BE2C (cell line): ENCODE data around the gene LGALS9.
"Not testable (repeated sequence)": the region's sequence is repeated elsewhere in the genome, so short reads cannot be mapped to it uniquely, and the experiment has no call there.

Source experiments
- DNase-seq: peaks from one replicate; pipeline ENCODE4 v3.0.0-alpha.2; 2020
- H3K27me3 ChIP-seq: fragments of 250-450 bp; sonication (Bioruptor Pico); 2 replicates; pipeline ENCODE4 v1.5.1; 2020; ENCODE audit warnings: mild to moderate bottlenecking
- H3K36me3 ChIP-seq: fragments of 250-450 bp; sonication (Bioruptor Pico); 2 replicates; pipeline ENCODE4 v1.5.1; 2020; ENCODE audit warnings: mild to moderate bottlenecking
- H3K4me1 ChIP-seq: fragments of 250-450 bp; sonication (Bioruptor Pico); 2 replicates; pipeline ENCODE4 v1.5.1; 2020
- H3K4me3 ChIP-seq: 2 replicates; pipeline ENCODE4 v1.5.1; 2011; ENCODE audit warnings: low read depth, low read length
- H3K9me3 ChIP-seq: fragments of 250-450 bp; sonication (Bioruptor Pico); 2 replicates; pipeline ENCODE4 v1.5.1; 2020
- TF ChIP-seq, protein P1 (sequence below): IDR thresholded peaks from 2 replicates; pipeline ENCODE4 v1.5.1; 2012; ENCODE audit warnings: mild to moderate bottlenecking, low read depth, low read length

LGALS9 gene

DNA sequence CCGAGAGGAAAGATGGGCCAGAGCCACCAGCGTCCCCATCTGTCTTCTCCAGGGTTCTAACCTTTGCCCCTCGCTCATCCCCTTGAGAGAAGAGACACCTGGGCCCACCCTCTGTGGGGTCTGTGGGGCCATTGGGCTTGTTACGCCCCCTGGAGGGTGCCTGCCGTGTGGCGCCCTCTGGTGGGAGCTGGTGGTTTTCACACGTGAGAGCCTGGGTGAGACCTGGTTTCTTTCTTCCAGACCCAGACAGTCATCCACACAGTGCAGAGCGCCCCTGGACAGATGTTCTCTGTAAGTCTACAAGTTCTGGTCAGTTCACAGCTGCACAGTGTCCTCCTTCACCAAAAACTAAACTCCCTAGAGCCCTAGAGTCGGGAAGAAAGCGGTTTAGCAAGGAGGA is 14.6 kb downstream of the LGALS9 start:
- H3K4me1 ChIP-seq, H3K9me3 ChIP-seq, H3K4me3 ChIP-seq, H3K36me3 ChIP-seq, DNase-seq, H3K27me3 ChIP-seq: not testable (repeated sequence)
- TF ChIP-seq, protein P1, sequence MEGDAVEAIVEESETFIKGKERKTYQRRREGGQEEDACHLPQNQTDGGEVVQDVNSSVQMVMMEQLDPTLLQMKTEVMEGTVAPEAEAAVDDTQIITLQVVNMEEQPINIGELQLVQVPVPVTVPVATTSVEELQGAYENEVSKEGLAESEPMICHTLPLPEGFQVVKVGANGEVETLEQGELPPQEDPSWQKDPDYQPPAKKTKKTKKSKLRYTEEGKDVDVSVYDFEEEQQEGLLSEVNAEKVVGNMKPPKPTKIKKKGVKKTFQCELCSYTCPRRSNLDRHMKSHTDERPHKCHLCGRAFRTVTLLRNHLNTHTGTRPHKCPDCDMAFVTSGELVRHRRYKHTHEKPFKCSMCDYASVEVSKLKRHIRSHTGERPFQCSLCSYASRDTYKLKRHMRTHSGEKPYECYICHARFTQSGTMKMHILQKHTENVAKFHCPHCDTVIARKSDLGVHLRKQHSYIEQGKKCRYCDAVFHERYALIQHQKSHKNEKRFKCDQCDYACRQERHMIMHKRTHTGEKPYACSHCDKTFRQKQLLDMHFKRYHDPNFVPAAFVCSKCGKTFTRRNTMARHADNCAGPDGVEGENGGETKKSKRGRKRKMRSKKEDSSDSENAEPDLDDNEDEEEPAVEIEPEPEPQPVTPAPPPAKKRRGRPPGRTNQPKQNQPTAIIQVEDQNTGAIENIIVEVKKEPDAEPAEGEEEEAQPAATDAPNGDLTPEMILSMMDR, result 0 out of 2 replicates have a peak, but pooled peaks have one; percentile 5

DNA sequence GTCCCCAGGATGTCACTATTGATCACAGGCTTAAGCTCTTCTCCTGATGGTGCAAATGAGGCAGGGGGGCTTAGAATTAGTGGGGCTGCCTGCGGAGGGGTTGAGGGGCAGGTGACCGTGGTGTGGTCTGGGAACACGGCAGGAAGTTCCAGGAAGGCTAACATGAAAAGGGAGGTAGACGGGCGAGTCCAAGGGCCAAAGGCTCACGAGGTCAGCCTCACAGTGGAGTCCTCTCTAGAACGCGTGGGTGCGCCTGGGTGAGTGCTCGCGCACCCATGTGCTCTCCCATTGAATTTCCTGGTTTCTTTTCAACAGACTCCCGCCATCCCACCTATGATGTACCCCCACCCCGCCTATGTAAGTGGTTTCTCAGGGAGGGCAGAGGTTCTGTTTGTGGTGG is 15.2 kb downstream of the LGALS9 start:
- DNase-seq, result no peak
- H3K27me3 ChIP-seq, result no peaks in the 10 kb centered on the region
- no peak overlapping the region for H3K4me3 ChIP-seq
- H3K4me1 ChIP-seq, result no peaks in the 10 kb centered on the region
- TF ChIP-seq, protein P1, result no peak
- H3K9me3 ChIP-seq, result no peaks in the 10 kb centered on the region
- H3K36me3 ChIP-seq, result no peaks in the 10 kb centered on the region

DNA sequence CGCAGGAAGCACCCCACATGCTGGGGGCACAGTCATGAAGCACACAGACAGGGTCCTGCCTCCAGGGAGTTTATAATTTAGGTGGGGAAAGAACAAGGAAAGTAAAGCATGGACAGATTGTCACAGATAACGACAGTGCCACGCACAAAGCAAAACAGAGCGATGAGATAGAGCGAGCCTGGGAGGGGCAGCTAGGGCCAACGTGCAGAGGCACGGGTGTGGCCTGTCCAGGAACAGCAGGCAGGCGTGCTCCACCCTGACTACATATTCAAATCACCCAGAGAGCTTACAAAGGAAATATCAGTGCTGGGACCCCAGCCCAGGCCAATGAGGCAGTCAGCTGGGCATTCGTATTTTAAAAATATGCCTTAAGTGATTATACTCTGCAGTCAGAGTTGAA is 16.8 kb downstream of the LGALS9 start:
- Histone ChIP-seq H3K4me3 (no peak overlapping the region), H3K27me3 (no peaks in the 10 kb centered on the region), H3K9me3 (no peaks in the 10 kb centered on the region), H3K4me1 (no peaks in the 10 kb centered on the region), H3K36me3 (no peaks in the 10 kb centered on the region)
- DNase-seq, result no peak
- TF ChIP-seq, protein P1, result no peak

DNA sequence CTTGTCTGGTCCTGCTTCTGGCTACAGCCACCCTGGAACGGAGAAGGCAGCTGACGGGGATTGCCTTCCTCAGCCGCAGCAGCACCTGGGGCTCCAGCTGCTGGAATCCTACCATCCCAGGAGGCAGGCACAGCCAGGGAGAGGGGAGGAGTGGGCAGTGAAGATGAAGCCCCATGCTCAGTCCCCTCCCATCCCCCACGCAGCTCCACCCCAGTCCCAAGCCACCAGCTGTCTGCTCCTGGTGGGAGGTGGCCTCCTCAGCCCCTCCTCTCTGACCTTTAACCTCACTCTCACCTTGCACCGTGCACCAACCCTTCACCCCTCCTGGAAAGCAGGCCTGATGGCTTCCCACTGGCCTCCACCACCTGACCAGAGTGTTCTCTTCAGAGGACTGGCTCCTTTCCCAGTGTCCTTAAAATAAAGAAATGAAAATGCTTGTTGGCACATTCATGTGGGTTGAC is 18.2 kb downstream of the LGALS9 start:
- H3K27me3 ChIP-seq, H3K4me3 ChIP-seq, DNase-seq, H3K9me3 ChIP-seq, H3K36me3 ChIP-seq, H3K4me1 ChIP-seq: not testable (repeated sequence)

DNA sequence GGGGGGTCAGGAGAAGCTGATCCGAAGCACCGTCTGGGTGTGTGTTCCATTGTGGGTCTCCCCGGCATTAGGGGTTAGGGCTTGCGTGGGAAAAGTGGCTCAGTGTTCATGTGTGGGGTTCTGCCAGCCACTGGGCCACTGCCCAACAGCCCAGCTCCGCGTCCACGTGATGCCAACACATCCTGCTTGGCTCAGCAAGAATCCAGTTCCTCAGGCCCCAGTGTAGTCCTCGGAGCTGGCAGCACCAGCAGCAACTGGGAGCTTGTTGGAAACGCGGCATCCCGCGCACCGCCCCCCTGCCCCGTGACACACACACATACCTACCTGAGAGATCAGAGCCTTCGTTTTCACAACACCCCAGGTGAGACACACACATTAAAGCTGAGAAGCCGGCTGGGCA is 18.9 kb downstream of the LGALS9 start:
- TF ChIP-seq, protein P1, result no peak
- Histone ChIP-seq H3K4me3 (no peak overlapping the region), H3K4me1 (no peaks in the 10 kb centered on the region), H3K9me3 (no peaks in the 10 kb centered on the region), H3K27me3 (no peaks in the 10 kb centered on the region), H3K36me3 (no peaks in the 10 kb centered on the region)
- no peak for DNase-seq

DNA sequence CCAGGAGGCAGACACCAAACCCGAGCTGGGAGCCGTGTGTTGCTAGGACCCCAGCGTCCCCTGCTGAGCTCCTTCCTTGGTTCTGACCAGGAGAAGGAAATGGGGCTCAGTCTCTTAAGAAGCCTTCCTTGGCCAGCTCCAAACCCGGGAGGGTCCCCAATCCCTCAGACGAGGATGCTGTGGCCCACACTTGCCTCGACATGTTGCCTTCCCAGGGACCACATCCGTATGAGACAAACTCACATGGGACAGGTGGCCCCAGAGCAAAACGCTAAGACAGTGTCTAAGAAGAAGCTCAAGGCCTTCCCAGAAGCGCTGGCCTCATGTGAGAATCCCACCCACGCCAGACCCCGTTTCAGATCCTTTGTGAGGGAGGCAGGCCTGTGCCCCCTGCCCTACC is 19.8 kb downstream of the LGALS9 start:
- Histone ChIP-seq H3K4me3 (no peak overlapping the region), H3K9me3 (no peaks in the 10 kb centered on the region), H3K36me3 (no peaks in the 10 kb centered on the region), H3K27me3 (no peaks in the 10 kb centered on the region), H3K4me1 (no peaks in the 10 kb centered on the region)
- TF ChIP-seq, protein P1, result no peak
- no peak for DNase-seq
